Stomach (tissue), 9 donors: ENCODE data around the gene PXMP2. TPM values are rescaled to one million over a fixed set of nuclear protein-coding genes. Genes with fewer than 3 reads are reported as not detected.

ENCODE experiments used
- DNase-seq, 2 donors: peaks; one replicate each; pipeline versions ENCODE4 v3.0.0 to v3.0.0-alpha.2; 2013 to 2019
- H3K27ac ChIP-seq, 5 donors: fragments of 200-600 bp in 4 of 5; sonication (generic) in 4 of 5; one replicate each; pipeline ENCODE4 v1.5.1; 2013 to 2019; ENCODE audit warnings: mild to moderate bottlenecking in 1 of 5, moderate library complexity in 1 of 5
- H3K27me3 ChIP-seq, 3 donors: fragments of 200-600 bp; sonication (generic); one replicate each; pipeline ENCODE4 v1.5.1; 2017 to 2019; ENCODE audit warnings: mixed run types in 1 of 3
- H3K36me3 ChIP-seq, 4 donors: fragments of 200-600 bp; sonication (generic); 1 replicate in 3 of 4; 2 replicates in 1 of 4; pipeline ENCODE4 v1.5.1; 2016 to 2019
- H3K4me1 ChIP-seq, 4 donors: fragments of 200-600 bp; sonication (generic); one replicate each; pipeline ENCODE4 v1.5.1; 2016 to 2019
- H3K4me3 ChIP-seq, 4 donors: fragments of 200-600 bp; sonication (generic) in 3 of 4; one replicate each; pipeline ENCODE4 v1.5.1; 2016 to 2019; ENCODE audit warnings: mild to moderate bottlenecking in 1 of 4
- H3K9me3 ChIP-seq, 4 donors: fragments of 200-600 bp; sonication (generic); one replicate each; pipeline ENCODE4 v1.5.1; 2016 to 2019
- CTCF ChIP-seq, 7 experiments: fragments of 450-650 bp in 4 of 7; fragments of 200-600 bp in 3 of 7; sonication (generic) in 3 of 7; IDR thresholded peaks; one replicate each; pipeline ENCODE4 v1.5.1; 2016 to 2019; ENCODE audit warnings: antibody characterized with exemption in 7 of 7, control low read depth in 2 of 7, mild to moderate bottlenecking in 1 of 7
- EP300 ChIP-seq: sonication (generic); formaldehyde crosslinking; IDR thresholded peaks from one replicate; pipeline ENCODE4 v1.6.1; 2017; ENCODE audit warnings: antibody characterized with exemption
- POLR2A ChIP-seq, 4 donors: fragments of 450-650 bp; IDR thresholded peaks; one replicate each; pipeline ENCODE4 v1.6.1; 2016; ENCODE audit warnings: antibody characterized with exemption in 4 of 4, control low read depth in 2 of 4, mild to moderate bottlenecking in 1 of 4, moderate library complexity in 1 of 4
- POLR2AphosphoS5 ChIP-seq, 3 donors: sonication (generic); formaldehyde crosslinking; IDR thresholded peaks; one replicate each; pipeline ENCODE4 v1.6.1; 2016; ENCODE audit warnings: antibody characterized with exemption in 3 of 3
- WGBS, 5 donors: extraction: QIAGEN DNeasy Blood & Tissue Kit in 3 of 5; methylation state at CpG; one replicate each; pipeline versions ENCODE4 v1.1.5 to v1.1.7; 2013 to 2018; 5-methylcytosine and 5-hydroxymethylcytosine counted together
- intact Hi-C: fragments of 100-400 bp; cut with DNase I; formaldehyde crosslinking; loops from one replicate; pipeline ENCODE4 v1.15.1; 2023; ENCODE audit warnings: low total_unique reads
- polyA plus RNA-seq, 3 donors: library from polyadenylated mRNA; stranded (reverse); fragments of 200-250 nt; gene quantifications; one replicate each; pipeline ENCODE4 v1.2.3, GENCODE V29; 2013
- total RNA-seq, 5 donors: library from RNA; depleted of rRNA; stranded (reverse); fragments of >200 nt; gene quantifications; one replicate each; pipeline versions ENCODE4 v1.1.0 to v1.2.3, GENCODE V29; 2014 to 2016
- donor health status: healthy with polysubstance abuse.
- donor health status: Bipolar disorder and iron deficiency.
- donor health status: healthy.

Gene PXMP2
- total and polyA plus RNA-seq, 8 donors, result 29.9 to 274 (median 90.1) TPM

GRCh38 chr12:132639956-132640520 lies 47.3 kb upstream of the PXMP2 start:
- Histone ChIP-seq H3K4me3 (no peak overlapping the region), H3K9me3 (no peaks in the 10 kb centered on the region), H3K4me1 (no peaks in the 10 kb centered on the region), H3K27me3 (no peaks in the 10 kb centered on the region), H3K27ac (no peak overlapping the region), H3K36me3 (peaks cover 55 to 95% (median 90%) of the 10 kb centered on the region in 4 donors)
- DNase-seq, result no peak
- intact Hi-C loops, result no loop called here
- WGBS, 5 donors, result 69 to 84% (median 75%) methylated on average over 12 of the region's 12 CpGs
- TF ChIP-seq POLR2A (IDR thresholded peaks at IDR 0.05) (no peak), CTCF (IDR thresholded peaks at IDR 0.05) (no peak), POLR2AphosphoS5 (IDR thresholded peaks at IDR 0.05) (no peak), EP300 (no peak)

- no peak for DNase-seq
- Histone ChIP-seq H3K27me3 (no peaks in the 10 kb centered on the region), H3K36me3 (peaks cover 46 to 95% (median 89%) of the 10 kb centered on the region in 4 donors), H3K9me3 (no peaks in the 10 kb centered on the region), H3K27ac (no peak overlapping the region), H3K4me1 (no peaks in the 10 kb centered on the region), H3K4me3 (no peak overlapping the region)
- 78 to 88% (median 82%) methylated on average over 8 to 10 of the region's 10 CpGs for WGBS, 5 donors
- intact Hi-C loops, result no loop called here
- no peak for TF ChIP-seq POLR2A (IDR thresholded peaks at IDR 0.05)
- no peak for TF ChIP-seq POLR2AphosphoS5 (IDR thresholded peaks at IDR 0.05)
- no peak for TF ChIP-seq CTCF (IDR thresholded peaks at IDR 0.05)
- no peak for TF ChIP-seq EP300
Observed at GRCh38 chr12:132640936-132641335, 46.5 kb upstream of the PXMP2 start.

DNA sequence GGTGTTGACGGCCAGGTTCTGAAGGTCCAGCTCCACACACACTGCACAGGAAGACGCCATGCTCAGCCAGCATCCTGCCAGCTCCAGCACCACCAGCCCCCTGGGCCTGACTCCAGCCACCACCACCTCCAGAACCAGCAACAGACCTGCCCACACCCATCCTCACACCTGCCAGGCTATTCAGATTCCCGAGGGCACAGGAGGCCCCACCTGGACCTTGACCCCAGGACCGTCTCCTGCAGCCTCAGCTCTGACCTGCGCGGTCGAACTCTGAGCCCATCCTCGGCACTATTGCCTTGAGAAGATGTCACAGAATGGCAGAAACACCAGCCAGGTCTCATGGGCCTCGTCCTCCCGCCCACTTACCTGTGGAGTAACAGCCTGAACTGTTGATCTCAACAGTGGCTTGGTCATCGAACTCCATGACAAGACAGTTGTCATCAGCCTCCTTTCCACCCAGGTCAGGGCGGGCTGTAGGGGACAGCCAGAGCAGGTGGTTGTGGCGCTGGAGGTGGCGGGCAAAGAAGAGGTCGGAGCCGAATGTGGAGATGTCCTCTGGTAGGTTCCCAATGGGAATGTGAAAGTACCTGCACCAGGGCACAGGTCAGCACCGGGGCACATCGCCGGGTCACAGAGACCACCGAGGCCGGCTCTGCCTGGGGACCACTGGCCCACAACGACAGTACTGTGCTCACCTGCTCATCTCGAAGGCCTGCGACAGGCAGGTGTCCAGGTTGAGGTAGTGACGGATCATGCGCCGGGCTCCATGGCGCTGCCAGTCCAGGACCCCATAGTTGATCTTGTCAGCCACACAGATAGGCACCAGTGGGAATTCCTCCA lies 45.4 kb upstream of the PXMP2 start:
- no peaks in the 10 kb centered on the region for H3K27me3 ChIP-seq
- WGBS, 5 donors, result 92 to 95% (median 95%) methylated on average over 22 to 28 of the region's 28 CpGs
- H3K4me1 ChIP-seq, result no peaks in the 10 kb centered on the region
- H3K36me3 ChIP-seq, result peaks cover 40 to 95% (median 90%) of the 10 kb centered on the region in 4 donors
- intact Hi-C loops, result no loop called here
- no peak overlapping the region for H3K27ac ChIP-seq
- no peaks in the 10 kb centered on the region for H3K9me3 ChIP-seq
- H3K4me3 ChIP-seq, result no peak overlapping the region
- no peak for TF ChIP-seq EP300
- no peak for TF ChIP-seq POLR2A (IDR thresholded peaks at IDR 0.05)
- TF ChIP-seq CTCF (IDR thresholded peaks at IDR 0.05), result no peak
- no peak for TF ChIP-seq POLR2AphosphoS5 (IDR thresholded peaks at IDR 0.05)
- no peak for DNase-seq

DNA sequence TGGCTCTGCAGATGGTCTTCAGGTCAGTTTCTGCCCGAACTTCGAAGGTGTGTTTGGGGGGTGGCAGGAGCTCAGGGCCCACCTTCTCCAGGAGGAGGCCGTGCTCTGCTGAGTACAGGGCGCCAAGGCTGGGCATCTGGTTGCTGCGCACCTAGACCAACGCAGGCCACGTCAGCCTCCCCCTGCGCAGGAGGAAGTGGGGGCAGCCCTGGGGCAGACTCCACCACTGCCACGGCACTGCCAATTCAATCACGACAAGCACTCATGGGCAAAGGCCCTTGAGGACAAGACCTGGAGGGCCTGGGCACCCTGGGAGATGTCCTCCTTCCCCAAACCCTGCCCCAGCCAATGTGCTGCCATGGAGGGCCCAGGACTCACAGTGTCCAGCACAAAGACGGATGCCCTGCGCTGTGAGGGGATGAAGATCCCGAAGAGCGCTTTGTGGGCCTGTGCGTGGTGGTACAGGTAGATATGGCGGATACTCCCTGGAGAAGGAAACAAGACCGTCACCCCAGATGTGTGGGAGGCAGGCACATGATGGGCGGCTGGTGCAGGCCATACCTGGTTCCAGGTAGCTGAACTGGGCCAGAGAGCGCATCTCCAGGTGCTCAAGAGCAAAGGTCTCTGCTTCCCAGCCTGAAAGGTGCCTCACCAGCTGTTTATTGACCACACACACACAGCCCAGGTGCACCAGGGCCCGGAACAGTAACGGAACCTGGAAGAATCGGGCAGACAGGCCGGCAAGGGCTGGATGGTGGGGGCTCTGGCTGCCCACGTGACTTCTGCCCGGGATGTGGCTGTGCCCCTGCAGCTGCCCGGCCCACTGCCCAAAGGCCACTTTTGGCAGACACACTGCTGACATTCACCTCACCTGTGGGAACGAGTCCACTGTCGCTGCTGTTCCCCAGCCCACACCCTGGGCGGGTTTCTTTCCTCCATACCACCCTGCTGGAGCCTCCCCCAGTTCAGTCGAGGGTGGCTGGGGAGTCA lies 44.2 kb upstream of the PXMP2 start:
- no peak for DNase-seq
- WGBS, 5 donors, result 93 to 97% (median 96%) methylated on average over 27 to 30 of the region's 30 CpGs
- Histone ChIP-seq H3K27me3 (no peaks in the 10 kb centered on the region), H3K4me1 (no peaks in the 10 kb centered on the region), H3K4me3 (no peak overlapping the region), H3K36me3 (peaks cover 36 to 95% (median 90%) of the 10 kb centered on the region in 4 donors), H3K27ac (no peak overlapping the region), H3K9me3 (no peaks in the 10 kb centered on the region)
- intact Hi-C loops, result no loop called here
- TF ChIP-seq EP300 (no peak), CTCF (IDR thresholded peaks at IDR 0.05) (no peak), POLR2A (IDR thresholded peaks at IDR 0.05) (no peak)
